Neural cell (in vitro differentiated cells): Measurements from ENCODE around the gene NMNAT3.

ENCODE experiments used
- EZH2 ChIP-seq: fragments of 200-600, 300-800 bp; shearing (Covaris generic), sonication (generic); IDR thresholded peaks from 2 replicates; pipeline ENCODE4 v1.6.1; 2014; ENCODE audit warnings: antibody characterized with exemption, low read length, borderline replicate concordance, mild to moderate bottlenecking; ENCODE audit not compliant: insufficient read depth, poor library complexity, severe bottlenecking
- TF ChIP-seq, protein P1 (sequence below): fragments of 450-650 bp; IDR thresholded peaks from 2 replicates; pipeline ENCODE4 v1.5.1; 2014; ENCODE audit warnings: antibody characterized with exemption, mild to moderate bottlenecking, moderate library complexity; ENCODE audit not compliant: poor library complexity, severe bottlenecking

DNA sequence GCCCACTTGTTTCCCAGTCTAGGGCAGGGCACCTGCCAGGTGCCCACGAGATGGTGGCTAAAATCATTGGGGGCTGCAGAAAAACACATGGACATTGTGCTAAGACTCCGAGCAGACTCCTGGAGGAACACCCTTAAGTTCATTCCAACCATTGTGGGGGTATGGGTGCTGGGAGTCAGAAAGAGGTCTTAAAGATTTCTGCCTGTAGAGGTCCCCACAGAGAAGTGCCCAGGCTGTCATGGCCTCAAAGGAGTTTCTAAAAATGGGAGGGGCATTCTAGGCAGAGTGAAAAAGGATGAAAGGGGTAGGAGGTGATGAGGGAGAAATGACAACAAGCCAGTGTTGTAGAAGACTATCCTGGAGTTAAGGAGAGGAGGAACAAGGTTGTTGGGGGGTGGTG is 155.4 kb downstream of the NMNAT3 start:
- TF ChIP-seq EZH2: no peak
- TF ChIP-seq, protein P1, sequence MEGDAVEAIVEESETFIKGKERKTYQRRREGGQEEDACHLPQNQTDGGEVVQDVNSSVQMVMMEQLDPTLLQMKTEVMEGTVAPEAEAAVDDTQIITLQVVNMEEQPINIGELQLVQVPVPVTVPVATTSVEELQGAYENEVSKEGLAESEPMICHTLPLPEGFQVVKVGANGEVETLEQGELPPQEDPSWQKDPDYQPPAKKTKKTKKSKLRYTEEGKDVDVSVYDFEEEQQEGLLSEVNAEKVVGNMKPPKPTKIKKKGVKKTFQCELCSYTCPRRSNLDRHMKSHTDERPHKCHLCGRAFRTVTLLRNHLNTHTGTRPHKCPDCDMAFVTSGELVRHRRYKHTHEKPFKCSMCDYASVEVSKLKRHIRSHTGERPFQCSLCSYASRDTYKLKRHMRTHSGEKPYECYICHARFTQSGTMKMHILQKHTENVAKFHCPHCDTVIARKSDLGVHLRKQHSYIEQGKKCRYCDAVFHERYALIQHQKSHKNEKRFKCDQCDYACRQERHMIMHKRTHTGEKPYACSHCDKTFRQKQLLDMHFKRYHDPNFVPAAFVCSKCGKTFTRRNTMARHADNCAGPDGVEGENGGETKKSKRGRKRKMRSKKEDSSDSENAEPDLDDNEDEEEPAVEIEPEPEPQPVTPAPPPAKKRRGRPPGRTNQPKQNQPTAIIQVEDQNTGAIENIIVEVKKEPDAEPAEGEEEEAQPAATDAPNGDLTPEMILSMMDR: no peak
